ENCODE results near the gene SPTLC2.

The SPTLC2 gene

GRCh38 chr14:77623201-77623600, 6.8 kb upstream of the SPTLC2 start:
- no peak for DNase-seq (ENCODE audit: low read depth in 3 of 3)

- DNase-seq (ENCODE audit: low read depth in 3 of 3): no peak
These were observed 6.0 kb upstream of the SPTLC2 start for GRCh38 chr14:77622366-77622961.

GRCh38 chr14:77620222-77620870, 3.9 kb upstream of the SPTLC2 start:
- no peak for DNase-seq (ENCODE audit: low read depth in 3 of 3)

- DNase-seq (ENCODE audit: low read depth in 3 of 3): no peak
These were observed 2.0 kb upstream of the SPTLC2 start for GRCh38 chr14:77618381-77618970.

- DNase-seq (ENCODE audit: low read depth in 3 of 3): no peak
These were observed 344 bp downstream of the SPTLC2 start for GRCh38 chr14:77616133-77616453.

GRCh38 chr14:77615361-77616132, 890 bp downstream of the SPTLC2 start:
- DNase-seq (ENCODE audit: low read depth in 3 of 3): peak in 1 of 3 donors; percentile 20

- DNase-seq (ENCODE audit: low read depth in 3 of 3): no peak
These were observed 3.2 kb downstream of the SPTLC2 start for GRCh38 chr14:77613201-77613600.

- DNase-seq (ENCODE audit: low read depth in 3 of 3): no peak
These were observed 4.3 kb downstream of the SPTLC2 start for GRCh38 chr14:77612011-77612620.

GRCh38 chr14:77610553-77610952, 5.9 kb downstream of the SPTLC2 start:
- no peak for DNase-seq (ENCODE audit: low read depth in 3 of 3)

GRCh38 chr14:77609922-77610321, 6.5 kb downstream of the SPTLC2 start:
- no peak for DNase-seq (ENCODE audit: low read depth in 3 of 3)

GRCh38 chr14:77607741-77608302, 8.6 kb downstream of the SPTLC2 start:
- DNase-seq (ENCODE audit: low read depth in 3 of 3): no peak

GRCh38 chr14:77605392-77605972, 11.0 kb downstream of the SPTLC2 start:
- DNase-seq (ENCODE audit: low read depth in 3 of 3): no peak

GRCh38 chr14:77603654-77604255, 12.7 kb downstream of the SPTLC2 start:
- DNase-seq (ENCODE audit: low read depth in 3 of 3): no peak

GRCh38 chr14:77603031-77603430, 13.4 kb downstream of the SPTLC2 start:
- DNase-seq (ENCODE audit: low read depth in 3 of 3): no peak

GRCh38 chr14:77601846-77602619, 14.4 kb downstream of the SPTLC2 start:
- no peak for DNase-seq (ENCODE audit: low read depth in 3 of 3)

- DNase-seq (ENCODE audit: low read depth in 3 of 3): no peak
These were observed 16.5 kb downstream of the SPTLC2 start for GRCh38 chr14:77599889-77600288.

- DNase-seq (ENCODE audit: low read depth in 3 of 3): no peak
These were observed 17.9 kb downstream of the SPTLC2 start for GRCh38 chr14:77598366-77599070.

- no peak for DNase-seq (ENCODE audit: low read depth in 3 of 3)
These were observed 22.9 kb downstream of the SPTLC2 start for GRCh38 chr14:77593501-77593961.

- DNase-seq (ENCODE audit: low read depth in 3 of 3): no peak
These were observed 25.5 kb downstream of the SPTLC2 start for GRCh38 chr14:77590845-77591485.
